SK-N-MC (cell line): ENCODE measurements around the gene G6PC2.

ENCODE experiments used
- EZH2 ChIP-seq: fragments of 200-600 bp; sonication (generic); IDR thresholded peaks from one replicate; pipeline ENCODE4 v1.6.1; 2017; ENCODE audit warnings: antibody characterized with exemption
- POLR2AphosphoS5 ChIP-seq: IDR thresholded peaks from 2 replicates; pipeline ENCODE4 v1.6.1; 2012; ENCODE audit warnings: mild to moderate bottlenecking, low read depth, low read length, borderline replicate concordance

DNA sequence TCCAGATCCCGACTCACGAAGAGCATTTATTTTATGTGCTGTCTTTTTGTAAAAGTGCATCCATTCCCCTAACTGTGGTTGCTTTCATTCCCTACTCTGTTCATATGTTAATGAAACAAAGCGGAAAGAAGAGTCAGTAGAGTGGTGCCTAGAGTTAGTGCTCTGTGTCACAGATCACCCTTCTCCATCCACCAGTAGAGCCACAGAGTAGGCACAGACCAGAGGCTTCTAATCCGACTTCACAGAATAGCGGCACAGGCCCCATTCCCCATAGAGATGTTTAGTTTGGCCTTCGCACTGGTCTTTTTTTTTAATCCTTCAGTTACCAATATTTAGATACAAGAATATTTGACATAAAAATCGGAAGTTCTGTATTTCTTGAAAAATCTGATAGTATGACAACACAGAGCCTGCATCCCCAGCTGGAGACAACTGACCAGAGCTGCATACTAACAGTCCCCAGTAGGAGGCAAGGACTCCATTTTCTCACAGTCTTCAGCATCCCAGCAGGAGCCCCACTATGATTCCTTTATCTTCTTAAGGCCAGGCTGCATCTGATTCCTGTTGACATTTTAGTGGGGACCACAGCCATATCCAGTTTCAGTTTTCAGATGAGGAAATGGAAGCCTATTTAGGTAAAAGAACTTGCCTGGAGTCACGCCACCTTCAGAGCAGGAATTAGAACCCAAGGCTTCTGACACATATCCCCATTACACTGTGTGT, 7.0 kb downstream of the G6PC2 start:
- no peak for TF ChIP-seq POLR2AphosphoS5
- TF ChIP-seq EZH2, result no peak
